Measurements from ENCODE around the gene MINPP1. TPM values are rescaled to one million over a fixed set of nuclear protein-coding genes. Genes with fewer than 3 reads are reported as not detected.
"Not testable (repeated sequence)": the region's sequence is repeated elsewhere in the genome, so short reads cannot be mapped to it uniquely, and the experiment has no call there.

MINPP1 gene
- total RNA-seq, 2 donors from 2014 or later: 9.5 to 10.7 TPM

GRCh38 chr10:87589645-87590051 is 85.0 kb downstream of the MINPP1 start:
- Histone ChIP-seq H3K27me3 (replicated peaks; ENCODE audit: insufficient read depth) (no peaks in the 10 kb centered on the region), H3K27ac (no peak overlapping the region), H3K4me3 (no peak overlapping the region), H3K36me3 (no peaks in the 10 kb centered on the region), H3K9me3 (no peaks in the 10 kb centered on the region), H3K4me1 (ENCODE audit: control insufficient read depth in 1 of 2, low read depth in 2 of 2) (peaks cover 3 to 15% of the 10 kb centered on the region in 2 donors)
- DNase-seq (ENCODE audit: low spot score): no peak
- TF ChIP-seq CTCF (IDR thresholded peaks at IDR 0.05): no peak
- ATAC-seq (ENCODE audit: insufficient number of reproducible peaks, low FRiP score, low read depth): no peak

- H3K27ac ChIP-seq: no peak overlapping the region
- DNase-seq (ENCODE audit: low spot score) (no peak), ATAC-seq (ENCODE audit: insufficient number of reproducible peaks, low FRiP score, low read depth) (no peak)
- H3K36me3 ChIP-seq: no peaks in the 10 kb centered on the region
- TF ChIP-seq CTCF (IDR thresholded peaks at IDR 0.05): no peak
- H3K27me3 ChIP-seq (replicated peaks; ENCODE audit: insufficient read depth): no peaks in the 10 kb centered on the region
- no peak overlapping the region for H3K4me3 ChIP-seq
- peaks cover 7 to 26% of the 10 kb centered on the region in 2 donors for H3K4me1 ChIP-seq (ENCODE audit: control insufficient read depth in 1 of 2, low read depth in 2 of 2)
- H3K9me3 ChIP-seq: no peaks in the 10 kb centered on the region
Measured at GRCh38 chr10:87590705-87591588, 86.3 kb downstream of the MINPP1 start.

GRCh38 chr10:87591589-87591886 is 86.8 kb downstream of the MINPP1 start:
- no peak overlapping the region for H3K4me3 ChIP-seq
- no peaks in the 10 kb centered on the region for H3K27me3 ChIP-seq (replicated peaks; ENCODE audit: insufficient read depth)
- DNase-seq (ENCODE audit: low spot score) (no peak), ATAC-seq (ENCODE audit: insufficient number of reproducible peaks, low FRiP score, low read depth) (no peak)
- H3K36me3 ChIP-seq: no peaks in the 10 kb centered on the region
- H3K27ac ChIP-seq: no peak overlapping the region
- no peak for TF ChIP-seq CTCF (IDR thresholded peaks at IDR 0.05)
- peaks cover 7 to 26% of the 10 kb centered on the region in 2 donors for H3K4me1 ChIP-seq (ENCODE audit: control insufficient read depth in 1 of 2, low read depth in 2 of 2)
- no peaks in the 10 kb centered on the region for H3K9me3 ChIP-seq

- not testable (repeated sequence) for DNase-seq (ENCODE audit: low spot score)
Measured at GRCh38 chr10:87592920-87593319, 88.2 kb downstream of the MINPP1 start.

GRCh38 chr10:87593702-87594101 is 89.0 kb downstream of the MINPP1 start:
- no peak for ATAC-seq (ENCODE audit: insufficient number of reproducible peaks, low FRiP score, low read depth)
- no peak for TF ChIP-seq CTCF (IDR thresholded peaks at IDR 0.05)
- Histone ChIP-seq H3K36me3 (no peaks in the 10 kb centered on the region), H3K27me3 (replicated peaks; ENCODE audit: insufficient read depth) (no peaks in the 10 kb centered on the region), H3K9me3 (no peaks in the 10 kb centered on the region), H3K4me1 (ENCODE audit: control insufficient read depth in 1 of 2, low read depth in 2 of 2) (peaks cover 8 to 41% of the 10 kb centered on the region in 2 donors), H3K4me3 (no peak overlapping the region), H3K27ac (peak overlapping the region in 1 of 2 donors; percentile 4)
- DNase-seq (ENCODE audit: low spot score): no peak

More at GRCh38 chr10:87592920-87593319, 88.2 kb downstream of the MINPP1 start:
- H3K9me3 ChIP-seq; H3K36me3 ChIP-seq; ATAC-seq (ENCODE audit: insufficient number of reproducible peaks, low FRiP score, low read depth); H3K4me3 ChIP-seq; H3K27me3 ChIP-seq (replicated peaks; ENCODE audit: insufficient read depth): not testable (repeated sequence)
- peaks cover 7 to 34% of the 10 kb centered on the region in 2 donors for H3K4me1 ChIP-seq (ENCODE audit: control insufficient read depth in 1 of 2, low read depth in 2 of 2)
- peak overlapping the region in 1 of 2 donors; percentile 4 for H3K27ac ChIP-seq
